Lower leg skin (tissue), 3 donors: Measurements from ENCODE around the gene CSTB.

Experiments used
- POLR2A ChIP-seq, 2 donors: fragments of 450-650 bp; IDR thresholded peaks; one replicate each; pipeline ENCODE4 v1.6.1; 2016 to 2017; ENCODE audit warnings: antibody characterized with exemption in 2 of 2, mild to moderate bottlenecking in 1 of 2, moderate library complexity in 1 of 2
- TF ChIP-seq, protein P1 (sequence below), 3 donors: fragments of 450-650 bp; IDR thresholded peaks; one replicate each; pipeline ENCODE4 v1.5.1; 2016; ENCODE audit warnings: antibody characterized with exemption in 3 of 3, mild to moderate bottlenecking in 3 of 3, moderate library complexity in 2 of 3

- TF ChIP-seq, protein P1, sequence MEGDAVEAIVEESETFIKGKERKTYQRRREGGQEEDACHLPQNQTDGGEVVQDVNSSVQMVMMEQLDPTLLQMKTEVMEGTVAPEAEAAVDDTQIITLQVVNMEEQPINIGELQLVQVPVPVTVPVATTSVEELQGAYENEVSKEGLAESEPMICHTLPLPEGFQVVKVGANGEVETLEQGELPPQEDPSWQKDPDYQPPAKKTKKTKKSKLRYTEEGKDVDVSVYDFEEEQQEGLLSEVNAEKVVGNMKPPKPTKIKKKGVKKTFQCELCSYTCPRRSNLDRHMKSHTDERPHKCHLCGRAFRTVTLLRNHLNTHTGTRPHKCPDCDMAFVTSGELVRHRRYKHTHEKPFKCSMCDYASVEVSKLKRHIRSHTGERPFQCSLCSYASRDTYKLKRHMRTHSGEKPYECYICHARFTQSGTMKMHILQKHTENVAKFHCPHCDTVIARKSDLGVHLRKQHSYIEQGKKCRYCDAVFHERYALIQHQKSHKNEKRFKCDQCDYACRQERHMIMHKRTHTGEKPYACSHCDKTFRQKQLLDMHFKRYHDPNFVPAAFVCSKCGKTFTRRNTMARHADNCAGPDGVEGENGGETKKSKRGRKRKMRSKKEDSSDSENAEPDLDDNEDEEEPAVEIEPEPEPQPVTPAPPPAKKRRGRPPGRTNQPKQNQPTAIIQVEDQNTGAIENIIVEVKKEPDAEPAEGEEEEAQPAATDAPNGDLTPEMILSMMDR (IDR thresholded peaks at IDR 0.05): no peak
- no peak for TF ChIP-seq POLR2A (IDR thresholded peaks at IDR 0.05)
These were observed 1.9 kb downstream of the CSTB start for GRCh38 chr21:43774163-43774562.
